H1 (cell line): ENCODE data around the gene DCAF4. TPM values are rescaled to one million over a fixed set of nuclear protein-coding genes. Genes with fewer than 3 reads are reported as not detected.

ENCODE experiments used
- CTCF ChIA-PET: fragments of 300-600 bp; sonication (Branson Sonifier 250); formaldehyde crosslinking; loops from one replicate; lab custom pipeline; 2021; ENCODE audit not compliant: partially characterized antibody; lab: Charles Lee
- POLR2A ChIA-PET: fragments of 300-600 bp; sonication (Branson Sonifier 250); formaldehyde crosslinking; loops from one replicate; lab custom pipeline; 2021; ENCODE audit warnings: inconsistent platforms; ENCODE audit not compliant: partially characterized antibody; lab: Charles Lee
- DNase-seq, 2 experiments: peaks; one replicate each; pipeline versions ENCODE4 v3.0.0 to v3.0.0-alpha.2; 2010 to 2022; ENCODE audit warnings: low spot score in 2 of 2, low read depth in 1 of 2, mixed read lengths in 1 of 2
- FAIRE-seq: peaks from 2 replicates; lab custom pipeline; 2011; peaks lifted over from hg19 to GRCh38; lab: Jason Lieb, UNC
- H2AFZ ChIP-seq: 2 replicates; pipeline ENCODE4 v1.8.1; 2012; ENCODE audit warnings: low read length, inconsistent platforms
- H2AK5ac ChIP-seq: 2 replicates; pipeline ENCODE4 v1.6.1; 2013; ENCODE audit warnings: low read depth, low read length
- H2BK120ac ChIP-seq: replicated peaks from 2 replicates; pipeline ENCODE3; 2013; ENCODE audit warnings: low read depth, low read length, inconsistent platforms
- H2BK12ac ChIP-seq: 2 replicates; pipeline ENCODE4 v1.6.1; 2013; ENCODE audit warnings: low read depth, low read length
- H2BK15ac ChIP-seq: 2 replicates; pipeline ENCODE4 v1.6.1; 2013; ENCODE audit warnings: low read length
- H2BK20ac ChIP-seq: 2 replicates; pipeline ENCODE4 v1.6.1; 2013; ENCODE audit warnings: low read length
- H2BK5ac ChIP-seq: 2 replicates; pipeline ENCODE4 v1.6.1; 2013; ENCODE audit warnings: low read depth, low read length
- H3K14ac ChIP-seq: 2 replicates; pipeline ENCODE4 v1.6.1; 2013; ENCODE audit warnings: inconsistent platforms; ENCODE audit not compliant: insufficient read length
- H3K18ac ChIP-seq: 2 replicates; pipeline ENCODE4 v1.6.1; 2013; ENCODE audit warnings: low read length; ENCODE audit errors: extremely low read depth
- H3K23ac ChIP-seq: 2 replicates; pipeline ENCODE4 v1.6.1; 2013; ENCODE audit warnings: inconsistent platforms; ENCODE audit not compliant: insufficient read length
- H3K23me2 ChIP-seq: 2 replicates; pipeline ENCODE4 v1.6.1; 2013; ENCODE audit warnings: low read depth, low read length
- H3K27ac ChIP-seq: 2 replicates; pipeline ENCODE4 v1.6.1; 2011; ENCODE audit warnings: low read depth, low read length, inconsistent platforms
- H3K27me3 ChIP-seq, 4 experiments: replicated peaks in 1 of 4; 1 replicate in 1 of 4; 2 replicates in 3 of 4; pipeline versions ENCODE4 v1.6.1 to v1.8.1; 2011 to 2013; ENCODE audit warnings: low read length in 3 of 4, mild to moderate bottlenecking in 3 of 4, inconsistent platforms in 2 of 4, mixed read lengths in 2 of 4, moderate library complexity in 1 of 4; ENCODE audit not compliant: control insufficient read depth in 3 of 4, insufficient read depth in 3 of 4; ENCODE audit errors: extremely low read depth in 1 of 4
- H3K36me3 ChIP-seq, 4 experiments: 2 replicates each; pipeline versions ENCODE4 v1.6.1 to v1.8.1; 2011 to 2013; ENCODE audit warnings: mild to moderate bottlenecking in 4 of 4, low read length in 3 of 4, moderate library complexity in 2 of 4, control low read depth in 1 of 4, inconsistent platforms in 1 of 4; ENCODE audit not compliant: insufficient read depth in 4 of 4, control insufficient read depth in 2 of 4
- H3K4ac ChIP-seq: replicated peaks from 2 replicates; pipeline ENCODE3; 2013; ENCODE audit warnings: low read length, low read depth, mixed read lengths, inconsistent platforms; ENCODE audit not compliant: insufficient read length
- H3K4me1 ChIP-seq, 4 experiments: replicated peaks in 1 of 4; 1 replicate in 1 of 4; 2 replicates in 3 of 4; pipeline versions ENCODE4 v1.6.1 to v1.8.1; 2011 to 2013; ENCODE audit warnings: low read length in 3 of 4, inconsistent platforms in 2 of 4, mixed read lengths in 1 of 4; ENCODE audit not compliant: insufficient read depth in 4 of 4, control insufficient read depth in 3 of 4
- H3K4me2 ChIP-seq, 2 experiments: 2 replicates each; pipeline versions ENCODE4 v1.6.1 to v1.8.1; 2011 to 2013; ENCODE audit warnings: low read depth in 2 of 2, low read length in 2 of 2, control low read depth in 1 of 2, inconsistent platforms in 1 of 2, mild to moderate bottlenecking in 1 of 2; ENCODE audit not compliant: insufficient read depth in 1 of 2
- H3K4me3 ChIP-seq, 4 experiments: fragments of 200-600, 300-600 bp in 1 of 4; sonication (generic), shearing (Covaris generic), sonication (Bioruptor Twin) in 1 of 4; 2 replicates each; pipeline versions ENCODE4 v1.5.1 to v1.8.1; 2011 to 2016; ENCODE audit warnings: low read length in 4 of 4, low read depth in 3 of 4, control low read depth in 2 of 4, inconsistent platforms in 2 of 4, mild to moderate bottlenecking in 2 of 4, mixed read lengths in 1 of 4, moderate library complexity in 1 of 4; ENCODE audit not compliant: insufficient read depth in 2 of 4; ENCODE audit errors: extremely low read depth in 1 of 4
- H3K56ac ChIP-seq: replicated peaks from 2 replicates; pipeline ENCODE3; 2013; ENCODE audit warnings: low read depth, mild to moderate bottlenecking, mixed read lengths, low read length, inconsistent platforms; ENCODE audit not compliant: insufficient read length
- H3K79me1 ChIP-seq: 2 replicates; pipeline ENCODE4 v1.6.1; 2013; ENCODE audit warnings: low read depth, low read length, control low read depth
- H3K79me2 ChIP-seq, 2 experiments: 2 replicates each; pipeline versions ENCODE4 v1.6.1 to v1.8.1; 2012 to 2013; ENCODE audit warnings: low read length in 2 of 2, mild to moderate bottlenecking in 2 of 2, inconsistent platforms in 1 of 2; ENCODE audit not compliant: insufficient read depth in 2 of 2, control insufficient read depth in 1 of 2
- H3K9ac ChIP-seq, 4 experiments: replicated peaks in 1 of 4; 1 replicate in 1 of 4; 2 replicates in 3 of 4; pipeline versions ENCODE4 v1.6.1 to v1.8.1; 2011 to 2013; ENCODE audit warnings: low read depth in 3 of 4, low read length in 3 of 4, control low read depth in 2 of 4, mild to moderate bottlenecking in 2 of 4, moderate library complexity in 2 of 4, inconsistent platforms in 1 of 4; ENCODE audit errors: extremely low read depth in 1 of 4
- H3K9me3 ChIP-seq, 2 experiments: 2 replicates each; pipeline versions ENCODE4 v1.6.1 to v1.8.1; 2012 to 2013; ENCODE audit warnings: mild to moderate bottlenecking in 2 of 2, moderate library complexity in 2 of 2, control low read depth in 1 of 2, inconsistent platforms in 1 of 2, low read depth in 1 of 2, low read length in 1 of 2, mixed read lengths in 1 of 2; ENCODE audit not compliant: insufficient read depth in 2 of 2
- H4K20me1 ChIP-seq, 2 experiments: replicated peaks in 1 of 2; 2 replicates each; pipeline versions ENCODE3 to v1.8.1; 2011 to 2013; ENCODE audit warnings: inconsistent platforms in 2 of 2, low read length in 2 of 2, mild to moderate bottlenecking in 1 of 2; ENCODE audit not compliant: insufficient read depth in 2 of 2, control insufficient read depth in 1 of 2
- H4K5ac ChIP-seq: 2 replicates; pipeline ENCODE4 v1.6.1; 2013; ENCODE audit warnings: low read length, low read depth, mixed read lengths, inconsistent platforms; ENCODE audit not compliant: insufficient read length
- H4K8ac ChIP-seq: 2 replicates; pipeline ENCODE4 v1.8.0; 2013; ENCODE audit warnings: mild to moderate bottlenecking, moderate library complexity, low read length, inconsistent platforms; ENCODE audit not compliant: insufficient read depth; ENCODE audit errors: extremely low read depth
- H4K91ac ChIP-seq: replicated peaks from 2 replicates; pipeline ENCODE3; 2013; ENCODE audit warnings: low read length, mixed read lengths, inconsistent platforms; ENCODE audit not compliant: insufficient read length
- BACH1 ChIP-seq: IDR thresholded peaks from 2 replicates; pipeline ENCODE4 v1.6.1; 2012; ENCODE audit warnings: low read length, improper control_type of control experiment
- CHD1 ChIP-seq: IDR thresholded peaks from 2 replicates; pipeline ENCODE4 v1.6.1; 2012; ENCODE audit warnings: low read depth, low read length, improper control_type of control experiment
- CREB1 ChIP-seq: IDR thresholded peaks from 2 replicates; pipeline ENCODE4 v1.6.1; 2012; ENCODE audit warnings: inconsistent platforms
- E2F6 ChIP-seq: IDR thresholded peaks from 2 replicates; pipeline ENCODE4 v1.6.1; 2012; ENCODE audit warnings: inconsistent platforms
- EP300 ChIP-seq, 2 experiments: IDR thresholded peaks; 1 replicate in 1 of 2; 2 replicates in 1 of 2; pipeline ENCODE4 v1.6.1; 2011 to 2012; ENCODE audit warnings: low read depth in 2 of 2, low read length in 2 of 2, mild to moderate bottlenecking in 2 of 2, borderline replicate concordance in 1 of 2, inconsistent platforms in 1 of 2, moderate library complexity in 1 of 2
- EZH2 ChIP-seq: fragments of 200-600 bp; sonication (generic); IDR thresholded peaks from 2 replicates; pipeline ENCODE4 v1.7.1; 2012; ENCODE audit warnings: low read depth, mild to moderate bottlenecking, moderate library complexity, low read length, inconsistent platforms; ENCODE audit not compliant: severe bottlenecking
- MAFK ChIP-seq: IDR thresholded peaks from 2 replicates; pipeline ENCODE4 v1.6.1; 2012; ENCODE audit warnings: low read depth, mild to moderate bottlenecking, improper control_type of control experiment, low read length
- POLR2AphosphoS5 ChIP-seq: IDR thresholded peaks from 2 replicates; pipeline ENCODE4 v1.6.1; 2011; ENCODE audit warnings: low read depth, low read length
- POU5F1 ChIP-seq: IDR thresholded peaks from 2 replicates; pipeline ENCODE4 v1.6.1; 2011; ENCODE audit warnings: low read depth, mild to moderate bottlenecking, low read length, moderate library complexity
- RAD21 ChIP-seq, 2 experiments: IDR thresholded peaks in 1 of 2; conservative IDR thresholded peaks in 1 of 2; 2 replicates each; pipeline ENCODE4 v1.6.1; 2011; ENCODE audit warnings: low read depth in 2 of 2, low read length in 2 of 2, improper control_type of control experiment in 1 of 2, inconsistent platforms in 1 of 2, mild to moderate bottlenecking in 1 of 2, moderate library complexity in 1 of 2
- SIN3A ChIP-seq, 2 experiments: IDR thresholded peaks in 1 of 2; conservative IDR thresholded peaks in 1 of 2; 2 replicates each; pipeline ENCODE4 v1.6.1; 2011 to 2012; ENCODE audit warnings: low read length in 2 of 2, improper control_type of control experiment in 1 of 2, low read depth in 1 of 2, mild to moderate bottlenecking in 1 of 2
- TAF7 ChIP-seq: optimal IDR thresholded peaks from 2 replicates; pipeline ENCODE3; 2011; ENCODE audit warnings: low read depth, mild to moderate bottlenecking, inconsistent platforms, low read length, moderate library complexity, borderline replicate concordance
- TCF12 ChIP-seq: IDR thresholded peaks from 2 replicates; pipeline ENCODE4 v1.6.1; 2011; ENCODE audit warnings: low read depth, mild to moderate bottlenecking, low read length
- ZNF274 ChIP-seq: IDR thresholded peaks from 2 replicates; pipeline ENCODE4 v1.7.0; 2012; ENCODE audit warnings: low read length, borderline replicate concordance; ENCODE audit errors: extremely low read depth
- WGBS, 2 experiments: shearing (Covaris generic) in 1 of 2; methylation state at CpG; one replicate each; pipeline versions ENCODE4 v1.1.6 to v1.1.7; 2013 to 2015; ENCODE audit warnings: low lambda C conversion rate in 2 of 2, mixed read lengths in 2 of 2, inconsistent platforms in 1 of 2, low coverage in 1 of 2, missing lambda C conversion rate in 1 of 2; ENCODE audit not compliant: insufficient replicate concordance in 2 of 2, insufficient coverage in 1 of 2, insufficient read length in 1 of 2; ENCODE audit errors: extremely low coverage in 1 of 2, missing lambda C conversion rate in 1 of 2; 5-methylcytosine and 5-hydroxymethylcytosine counted together
- polyA plus RNA-seq, 7 experiments: library from polyadenylated mRNA; depleted of rRNA in 3 of 7; stranded (reverse) in 5 of 7; unstranded in 2 of 7; fragments of >200 nt in 5 of 7; fragments of 200-250 nt in 2 of 7; gene quantifications; 1 replicate in 5 of 7; 2 replicates in 1 of 7; 4 replicates in 1 of 7; pipeline versions ENCODE4 v1.2.1 to v1.2.3, GENCODE V29; 2011 to 2013; ENCODE audit warnings: missing spikeins in 2 of 7, mixed read lengths in 2 of 7
- total RNA-seq: library from RNA; stranded (reverse); fragmentation: NEBNext Ultra II Directional; extraction: Animal tissue kit (Norgen Biotek cat#: 25700); gene quantifications from 2 replicates; pipeline ENCODE4 v1.2.1, GENCODE V29; 2021

Gene DCAF4
- total and polyA plus RNA-seq, 2 of the 8 experiments (the other 6 are each of a cell fraction or from before 2014, with no cell fraction given) = 17.0 to 21.1 TPM

DNA sequence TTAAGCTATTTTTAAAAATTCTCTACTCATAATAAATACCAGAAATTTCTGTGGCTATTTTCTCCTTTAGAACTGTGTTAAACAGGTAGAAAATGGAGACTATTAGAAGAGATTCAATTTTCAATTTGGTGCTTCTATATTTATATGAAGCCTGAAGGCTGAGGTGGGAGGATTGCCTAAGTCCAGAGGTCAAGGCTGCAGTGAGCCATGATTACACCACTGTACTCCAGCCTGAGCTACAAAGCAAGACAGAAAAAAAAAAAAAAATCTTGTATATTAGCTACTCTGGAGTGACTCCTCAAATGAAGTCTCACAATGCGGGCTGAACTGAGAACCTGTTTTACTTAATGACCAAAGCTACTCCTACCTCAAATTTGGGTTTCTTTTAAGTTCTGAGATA, 22.5 kb upstream of the DCAF4 start:
- H2AK5ac ChIP-seq = no peak overlapping the region
- no peak overlapping the region for H3K27ac ChIP-seq
- H3K23me2 ChIP-seq = no peaks in the 10 kb centered on the region
- H3K9me3 ChIP-seq = no peaks in the 10 kb centered on the region
- H3K79me2 ChIP-seq = no peaks in the 10 kb centered on the region
- H2AFZ ChIP-seq = no peak overlapping the region
- no peak overlapping the region for H4K8ac ChIP-seq
- DNase-seq (no peak), FAIRE-seq (no peak)
- no peak overlapping the region for H3K18ac ChIP-seq
- H3K79me1 ChIP-seq = no peaks in the 10 kb centered on the region
- H2BK15ac ChIP-seq = no peak overlapping the region
- no peaks in the 10 kb centered on the region for H3K27me3 ChIP-seq
- peaks cover 0 to 11% (median 0%) of the 10 kb centered on the region in 4 experiments; a peak in 3 of 7 replicates for H3K4me1 ChIP-seq
- H4K5ac ChIP-seq = no peak overlapping the region
- H3K23ac ChIP-seq = no peak overlapping the region
- no peak overlapping the region for H2BK12ac ChIP-seq
- H4K20me1 ChIP-seq = no peaks in the 10 kb centered on the region
- H2BK20ac ChIP-seq = no peak overlapping the region
- no peak overlapping the region for H3K14ac ChIP-seq
- no peak overlapping the region for H3K4me3 ChIP-seq
- ChIA-PET CTCF (interaction anchor here (0.9 to 5.6 kb wide), 36 partner anchors 10 to 450 kb away, joined by 3 to 113 read pairs (median 4); partner anchors contain the start of gene DPF3), POLR2A (no interaction called here)
- H3K4ac ChIP-seq = no peak overlapping the region
- H3K56ac ChIP-seq = no peak overlapping the region
- no peak overlapping the region for H4K91ac ChIP-seq
- no peaks in the 10 kb centered on the region for H3K36me3 ChIP-seq
- H3K9ac ChIP-seq = no peak overlapping the region
- H2BK5ac ChIP-seq = no peak overlapping the region
- no peak overlapping the region for H2BK120ac ChIP-seq
- H3K4me2 ChIP-seq = no peak overlapping the region
- WGBS, 2 experiments = 45% methylated on average over 1 of the region's 1 CpG; no CpG with 5 or more reads in 1 of the 2 experiments
- TF ChIP-seq TCF12 (no peak), E2F6 (no peak), EZH2 (no peak), RAD21 (IDR thresholded peaks at IDR 0.05 in 1 of 2, conservative IDR thresholded peaks at IDR 0.05 in 1 of 2; ENCODE audit: low read depth in 2 of 2, low read length in 2 of 2) (no peak), POLR2AphosphoS5 (no peak), BACH1 (no peak), TAF7 (no peak), ZNF274 (no peak), CREB1 (no peak), MAFK (no peak), CHD1 (no peak), SIN3A (conservative IDR thresholded peaks at IDR 0.05 in 1 of 2, IDR thresholded peaks at IDR 0.05 in 1 of 2; ENCODE audit: low read depth in 1 of 2, low read length in 2 of 2) (no peak), POU5F1 (no peak), EP300 (IDR thresholded peaks at IDR 0.05; ENCODE audit: borderline replicate concordance in 1 of 2, low read depth in 2 of 2, low read length in 2 of 2) (no peak)
